ENCODE measurements around the gene HEPACAM2. TPM values are rescaled to one million over a fixed set of nuclear protein-coding genes. Genes with fewer than 3 reads are reported as not detected.

The HEPACAM2 gene
- total RNA-seq, result not detected

- ATAC-seq, result no peak
- H3K9me3 Mint-ChIP-seq, result no peaks in the 10 kb centered on the region
- no peaks in the 10 kb centered on the region for H3K36me3 Mint-ChIP-seq
- H3K4me1 Mint-ChIP-seq (ENCODE audit: low read depth in 2 of 2), result peaks cover 0 to 5% of the 10 kb centered on the region in 2 donors
- H3K27ac Mint-ChIP-seq, result no peak within 1 kb of the TSS
- no peak for DNase-seq (ENCODE audit: low spot score)
- H3K27me3 Mint-ChIP-seq, result peaks cover 0 to 5% of the 10 kb centered on the region in 2 donors
- H3K4me3 Mint-ChIP-seq, result no peak within 1 kb of the TSS
Measured at GRCh38 chr7:93226310-93226709, at the start of gene HEPACAM2. Gene HEPACAM2 (minus strand): TSS chr7:93226469.

- ATAC-seq, result no peak
- H3K27ac Mint-ChIP-seq, result no peak overlapping the region
- H3K27me3 Mint-ChIP-seq, result no peaks in the 10 kb centered on the region
- H3K4me3 Mint-ChIP-seq, result no peak overlapping the region
- no peaks in the 10 kb centered on the region for H3K9me3 Mint-ChIP-seq
- no peak for DNase-seq (ENCODE audit: low spot score)
- H3K4me1 Mint-ChIP-seq (ENCODE audit: low read depth in 2 of 2), result no peaks in the 10 kb centered on the region
- peaks cover 5% of the 10 kb centered on the region for H3K36me3 Mint-ChIP-seq
Measured at GRCh38 chr7:93265220-93265619, 39.0 kb upstream of the HEPACAM2 start.

- DNase-seq (ENCODE audit: low spot score) (no peak), ATAC-seq (no peak)
- Mint-ChIP-seq H3K27ac (no peak overlapping the region), H3K9me3 (no peaks in the 10 kb centered on the region), H3K36me3 (peaks cover 5% of the 10 kb centered on the region), H3K4me3 (no peak overlapping the region), H3K27me3 (no peaks in the 10 kb centered on the region), H3K4me1 (ENCODE audit: low read depth in 2 of 2) (no peaks in the 10 kb centered on the region)
Measured at GRCh38 chr7:93262535-93262934, 36.3 kb upstream of the HEPACAM2 start.

- DNase-seq (ENCODE audit: low spot score), result no peak
- no peaks in the 10 kb centered on the region for H3K9me3 Mint-ChIP-seq
- H3K27ac Mint-ChIP-seq, result no peak overlapping the region
- H3K27me3 Mint-ChIP-seq, result no peaks in the 10 kb centered on the region
- no peak for ATAC-seq
- no peak overlapping the region for H3K4me3 Mint-ChIP-seq
- H3K36me3 Mint-ChIP-seq, result peaks cover 5% of the 10 kb centered on the region
- peaks cover 0 to 3% of the 10 kb centered on the region in 2 donors for H3K4me1 Mint-ChIP-seq (ENCODE audit: low read depth in 2 of 2)
Measured at GRCh38 chr7:93258661-93259060, 32.4 kb upstream of the HEPACAM2 start.

- Mint-ChIP-seq H3K36me3 (no peaks in the 10 kb centered on the region), H3K27me3 (no peaks in the 10 kb centered on the region), H3K27ac (no peak overlapping the region), H3K9me3 (no peaks in the 10 kb centered on the region), H3K4me1 (ENCODE audit: low read depth in 2 of 2) (peaks cover under 1 to 7% of the 10 kb centered on the region in 2 donors), H3K4me3 (no peak overlapping the region)
- ATAC-seq (no peak), DNase-seq (ENCODE audit: low spot score) (no peak)
Measured at GRCh38 chr7:93249491-93250148, 23.4 kb upstream of the HEPACAM2 start.

- H3K4me1 Mint-ChIP-seq (ENCODE audit: low read depth in 2 of 2), result peaks cover 0 to 8% of the 10 kb centered on the region in 2 donors
- H3K27ac Mint-ChIP-seq, result no peak overlapping the region
- DNase-seq (ENCODE audit: low spot score), result no peak
- no peaks in the 10 kb centered on the region for H3K36me3 Mint-ChIP-seq
- no peaks in the 10 kb centered on the region for H3K27me3 Mint-ChIP-seq
- no peaks in the 10 kb centered on the region for H3K9me3 Mint-ChIP-seq
- no peak for ATAC-seq
- H3K4me3 Mint-ChIP-seq, result peak overlapping the region; percentile 34
Measured at GRCh38 chr7:93245525-93246432, 19.5 kb upstream of the HEPACAM2 start.

- no peak for ATAC-seq
- no peak overlapping the region for H3K27ac Mint-ChIP-seq
- H3K36me3 Mint-ChIP-seq, result no peaks in the 10 kb centered on the region
- peaks cover 2 to 16% of the 10 kb centered on the region in 2 donors for H3K4me1 Mint-ChIP-seq (ENCODE audit: low read depth in 2 of 2)
- H3K27me3 Mint-ChIP-seq, result no peaks in the 10 kb centered on the region
- DNase-seq (ENCODE audit: low spot score), result no peak
- no peak overlapping the region for H3K4me3 Mint-ChIP-seq
- H3K9me3 Mint-ChIP-seq, result no peaks in the 10 kb centered on the region
Measured at GRCh38 chr7:93242106-93242505, 15.8 kb upstream of the HEPACAM2 start.

GRCh38 chr7:93239824-93240223, 13.6 kb upstream of the HEPACAM2 start:
- Mint-ChIP-seq H3K36me3 (no peaks in the 10 kb centered on the region), H3K4me1 (ENCODE audit: low read depth in 2 of 2) (peaks cover 2 to 11% of the 10 kb centered on the region in 2 donors), H3K27me3 (no peaks in the 10 kb centered on the region), H3K4me3 (no peak overlapping the region), H3K27ac (no peak overlapping the region), H3K9me3 (no peaks in the 10 kb centered on the region)
- DNase-seq (ENCODE audit: low spot score) (no peak), ATAC-seq (no peak)

- Mint-ChIP-seq H3K9me3 (no peaks in the 10 kb centered on the region), H3K27ac (no peak overlapping the region), H3K27me3 (no peaks in the 10 kb centered on the region), H3K4me1 (ENCODE audit: low read depth in 2 of 2) (peaks cover 2 to 8% of the 10 kb centered on the region in 2 donors), H3K4me3 (no peak overlapping the region), H3K36me3 (no peaks in the 10 kb centered on the region)
- ATAC-seq (no peak), DNase-seq (ENCODE audit: low spot score) (no peak)
Measured at GRCh38 chr7:93238748-93239147, 12.5 kb upstream of the HEPACAM2 start.

- Mint-ChIP-seq H3K36me3 (no peaks in the 10 kb centered on the region), H3K27ac (no peak overlapping the region), H3K4me1 (ENCODE audit: low read depth in 2 of 2) (peaks cover 2 to 8% of the 10 kb centered on the region in 2 donors), H3K9me3 (no peaks in the 10 kb centered on the region), H3K27me3 (no peaks in the 10 kb centered on the region), H3K4me3 (no peak overlapping the region)
- DNase-seq (ENCODE audit: low spot score) (no peak), ATAC-seq (no peak)
Measured at GRCh38 chr7:93238131-93238530, 11.9 kb upstream of the HEPACAM2 start.

GRCh38 chr7:93235541-93235940, 9.3 kb upstream of the HEPACAM2 start:
- Mint-ChIP-seq H3K36me3 (no peaks in the 10 kb centered on the region), H3K27me3 (no peaks in the 10 kb centered on the region), H3K4me1 (ENCODE audit: low read depth in 2 of 2) (peaks cover 9 to 19% of the 10 kb centered on the region in 2 donors), H3K9me3 (no peaks in the 10 kb centered on the region), H3K27ac (no peak overlapping the region), H3K4me3 (no peak overlapping the region)
- ATAC-seq, result no peak
- no peak for DNase-seq (ENCODE audit: low spot score)

GRCh38 chr7:93232673-93233018, 6.4 kb upstream of the HEPACAM2 start:
- ATAC-seq, result no peak
- Mint-ChIP-seq H3K36me3 (no peaks in the 10 kb centered on the region), H3K4me3 (peak overlapping the region; percentile 99), H3K9me3 (no peaks in the 10 kb centered on the region), H3K27ac (peak overlapping the region; percentile 90 to 98), H3K4me1 (ENCODE audit: low read depth in 2 of 2) (peaks cover 6 to 17% of the 10 kb centered on the region in 2 donors), H3K27me3 (no peaks in the 10 kb centered on the region)
- no peak for DNase-seq (ENCODE audit: low spot score)

- ATAC-seq, result peak; percentile 100
- Mint-ChIP-seq H3K27ac (peak within 1 kb of the TSS; percentile 90 to 98), H3K4me3 (peak within 1 kb of the TSS; percentile 99), H3K4me1 (ENCODE audit: low read depth in 2 of 2) (peaks cover 6 to 17% of the 10 kb centered on the region in 2 donors), H3K36me3 (no peaks in the 10 kb centered on the region), H3K9me3 (no peaks in the 10 kb centered on the region), H3K27me3 (peaks cover 0 to 3% of the 10 kb centered on the region in 2 donors)
- DNase-seq (ENCODE audit: low spot score), result peak; percentile 93
Measured at GRCh38 chr7:93231799-93232672, 5.8 kb upstream of the HEPACAM2 start, which contains the start of gene VPS50. Gene VPS50 (plus strand): TSS chr7:93232366. CDS start chr7:93232468, 102 bp downstream.

Measured in natural killer cell treated with Interleukin-12 subunit alpha and Interleukin-12 subunit beta and Interleukin-15 and Interleukin-18, amount 100 ng/mL, for 72 hours (primary cell).